ENCODE data around the gene FHOD3. TPM values are rescaled to one million over a fixed set of nuclear protein-coding genes. Genes with fewer than 3 reads are reported as not detected.

The FHOD3 gene
- total RNA-seq, 3 donors from 2014 or later, result 2.7 to 14.4 (median 4.0) TPM

DNA sequence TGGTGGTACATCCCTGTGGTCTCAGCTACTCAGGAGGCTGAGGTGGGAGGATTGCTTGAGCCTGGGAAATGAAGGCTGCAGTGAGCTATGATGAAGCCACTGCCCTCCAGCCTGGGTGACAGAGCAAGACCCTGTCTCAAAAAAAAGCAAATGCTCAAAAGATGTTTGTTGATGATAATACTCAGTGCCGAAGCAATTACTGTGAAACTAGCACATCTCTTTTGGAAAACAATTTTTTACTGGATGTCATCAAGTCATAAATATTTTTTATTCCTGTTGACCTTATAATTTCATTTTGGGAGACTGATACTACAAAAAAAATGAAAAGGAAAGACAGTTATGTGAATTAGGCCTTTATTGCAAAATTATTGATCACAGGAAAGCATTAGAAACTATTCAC is 34.5 kb upstream of the FHOD3 start:
- DNase-seq (no peak), ATAC-seq (no peak)
- H3K9me3 ChIP-seq, result no peaks in the 10 kb centered on the region
- TF ChIP-seq, protein P1, sequence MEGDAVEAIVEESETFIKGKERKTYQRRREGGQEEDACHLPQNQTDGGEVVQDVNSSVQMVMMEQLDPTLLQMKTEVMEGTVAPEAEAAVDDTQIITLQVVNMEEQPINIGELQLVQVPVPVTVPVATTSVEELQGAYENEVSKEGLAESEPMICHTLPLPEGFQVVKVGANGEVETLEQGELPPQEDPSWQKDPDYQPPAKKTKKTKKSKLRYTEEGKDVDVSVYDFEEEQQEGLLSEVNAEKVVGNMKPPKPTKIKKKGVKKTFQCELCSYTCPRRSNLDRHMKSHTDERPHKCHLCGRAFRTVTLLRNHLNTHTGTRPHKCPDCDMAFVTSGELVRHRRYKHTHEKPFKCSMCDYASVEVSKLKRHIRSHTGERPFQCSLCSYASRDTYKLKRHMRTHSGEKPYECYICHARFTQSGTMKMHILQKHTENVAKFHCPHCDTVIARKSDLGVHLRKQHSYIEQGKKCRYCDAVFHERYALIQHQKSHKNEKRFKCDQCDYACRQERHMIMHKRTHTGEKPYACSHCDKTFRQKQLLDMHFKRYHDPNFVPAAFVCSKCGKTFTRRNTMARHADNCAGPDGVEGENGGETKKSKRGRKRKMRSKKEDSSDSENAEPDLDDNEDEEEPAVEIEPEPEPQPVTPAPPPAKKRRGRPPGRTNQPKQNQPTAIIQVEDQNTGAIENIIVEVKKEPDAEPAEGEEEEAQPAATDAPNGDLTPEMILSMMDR (IDR thresholded peaks at IDR 0.05), result no peak
- H3K4me1 ChIP-seq (ENCODE audit: low read depth), result no peaks in the 10 kb centered on the region
- no peak overlapping the region for H3K4me3 ChIP-seq
- no peaks in the 10 kb centered on the region for H3K36me3 ChIP-seq (ENCODE audit: low read depth)
- intact Hi-C loops (cut with DNase I, micrococcal nuclease), result no loop called here

DNA sequence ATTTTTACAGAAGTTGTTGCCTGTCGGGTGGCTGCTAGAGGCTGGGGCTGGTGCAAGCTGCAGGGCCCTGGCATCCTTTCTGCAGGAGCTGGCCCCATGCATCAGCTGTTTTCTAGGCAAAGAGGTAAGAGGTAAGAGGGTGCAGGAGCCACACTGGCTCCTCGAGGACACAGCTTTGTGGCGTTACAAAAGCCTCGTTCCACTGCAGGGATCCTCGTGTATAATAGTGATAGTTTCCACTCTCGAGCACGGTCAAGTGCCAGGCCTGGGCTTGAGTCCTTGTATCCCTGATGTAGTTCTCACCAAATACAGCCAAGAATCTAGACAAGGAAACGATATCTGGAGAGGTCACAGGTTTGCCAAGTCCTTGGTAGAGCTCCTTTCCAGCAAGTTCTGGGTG is 33.2 kb upstream of the FHOD3 start:
- intact Hi-C loops (cut with DNase I, micrococcal nuclease), result no loop called here
- no peak for ATAC-seq
- Histone ChIP-seq H3K9me3 (no peaks in the 10 kb centered on the region), H3K4me1 (ENCODE audit: low read depth) (no peaks in the 10 kb centered on the region), H3K4me3 (no peak overlapping the region), H3K36me3 (ENCODE audit: low read depth) (no peaks in the 10 kb centered on the region)
- TF ChIP-seq, protein P1 (IDR thresholded peaks at IDR 0.05), result no peak
- DNase-seq, result no peak

DNA sequence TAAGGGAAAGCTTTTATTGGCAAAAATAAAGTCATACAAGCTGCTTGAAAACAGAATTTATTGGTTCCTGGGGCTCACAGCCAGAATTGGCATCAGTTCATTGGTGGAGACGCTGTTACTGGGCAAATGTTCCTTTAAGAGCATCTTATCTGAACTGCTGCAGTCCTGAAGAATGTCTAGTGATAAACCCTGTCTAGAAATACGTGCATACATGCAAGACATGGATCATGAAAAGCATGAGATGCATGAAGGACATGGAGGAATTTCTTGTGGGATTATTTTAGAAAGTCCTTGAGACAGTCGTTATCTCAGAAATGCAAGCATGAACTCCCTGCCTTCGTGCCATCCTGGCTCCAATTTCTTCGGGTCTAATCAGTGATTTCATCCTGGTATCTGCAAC is 32.5 kb upstream of the FHOD3 start:
- Histone ChIP-seq H3K4me1 (ENCODE audit: low read depth) (no peaks in the 10 kb centered on the region), H3K36me3 (ENCODE audit: low read depth) (no peaks in the 10 kb centered on the region), H3K9me3 (no peaks in the 10 kb centered on the region), H3K4me3 (no peak overlapping the region)
- DNase-seq (no peak), ATAC-seq (no peak)
- intact Hi-C loops (cut with DNase I, micrococcal nuclease), result no loop called here
- TF ChIP-seq, protein P1 (IDR thresholded peaks at IDR 0.05), result no peak

DNA sequence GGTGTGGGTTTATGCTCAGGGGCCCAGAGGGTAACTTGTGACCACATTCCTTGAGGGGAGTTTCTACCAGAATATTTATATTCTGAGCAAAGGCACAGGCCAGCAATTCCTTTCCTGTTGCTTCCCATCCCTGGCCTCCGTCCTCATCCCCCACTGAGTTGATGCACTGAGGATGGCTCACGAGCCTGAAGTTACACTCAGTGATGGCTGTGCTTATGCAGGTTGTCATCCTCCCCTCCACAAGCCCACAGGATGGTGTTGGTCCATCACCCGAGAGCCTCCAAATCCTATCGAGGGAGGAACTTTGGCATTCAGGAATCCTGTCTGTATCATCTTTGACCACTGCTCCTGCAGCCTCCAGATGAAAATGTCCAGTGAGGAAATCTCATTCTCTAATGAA is 28.4 kb upstream of the FHOD3 start:
- ATAC-seq (no peak), DNase-seq (no peak)
- Histone ChIP-seq H3K9me3 (no peaks in the 10 kb centered on the region), H3K4me3 (no peak overlapping the region), H3K4me1 (ENCODE audit: low read depth) (no peaks in the 10 kb centered on the region), H3K36me3 (ENCODE audit: low read depth) (no peaks in the 10 kb centered on the region)
- TF ChIP-seq, protein P1 (IDR thresholded peaks at IDR 0.05), result no peak
- intact Hi-C loops (cut with DNase I, micrococcal nuclease), result no loop called here

DNA sequence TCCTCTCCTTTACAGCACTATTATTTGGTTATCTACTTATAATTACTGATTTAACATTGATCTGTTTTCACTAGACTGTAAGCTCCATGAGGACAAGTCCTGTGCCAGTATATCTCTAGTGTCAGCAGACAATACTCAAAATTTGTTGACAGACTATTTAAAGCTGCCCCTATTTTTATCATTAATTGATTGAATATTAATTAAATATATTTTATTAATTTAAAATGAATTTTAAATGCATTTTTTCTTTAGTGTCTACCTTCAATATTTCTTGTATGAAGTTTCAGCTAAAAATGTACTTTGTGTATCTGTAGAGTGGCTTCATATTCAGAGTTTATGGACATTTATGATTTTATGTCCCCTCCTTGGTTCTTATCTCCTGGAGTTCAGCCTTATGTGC is 26.4 kb upstream of the FHOD3 start:
- H3K9me3 ChIP-seq, result no peaks in the 10 kb centered on the region
- no peaks in the 10 kb centered on the region for H3K4me1 ChIP-seq (ENCODE audit: low read depth)
- TF ChIP-seq, protein P1 (IDR thresholded peaks at IDR 0.05), result no peak
- ATAC-seq (no peak), DNase-seq (no peak)
- intact Hi-C loops (cut with DNase I, micrococcal nuclease), result no loop called here
- no peak overlapping the region for H3K4me3 ChIP-seq
- no peaks in the 10 kb centered on the region for H3K36me3 ChIP-seq (ENCODE audit: low read depth)

DNA sequence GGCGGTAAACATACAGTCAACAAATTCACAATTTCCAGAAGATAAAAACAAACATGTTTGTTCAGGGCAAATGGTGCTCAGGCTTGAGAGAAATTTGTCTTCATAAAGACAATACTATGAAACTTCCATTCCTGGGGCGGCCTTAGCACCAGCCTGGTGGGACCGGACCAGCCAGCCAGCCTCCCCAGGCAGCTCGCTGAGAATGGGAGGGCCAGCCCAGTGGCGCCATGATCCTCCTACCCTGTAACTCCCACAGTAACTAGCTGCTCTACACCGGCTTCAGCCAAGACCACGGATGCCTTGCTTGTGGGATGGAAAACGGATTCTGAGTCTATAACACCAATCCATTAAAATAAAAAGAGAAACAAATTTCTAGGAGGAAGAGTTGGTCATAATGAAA is 24.2 kb upstream of the FHOD3 start:
- no peak for ATAC-seq
- Histone ChIP-seq H3K4me3 (no peak overlapping the region), H3K36me3 (ENCODE audit: low read depth) (no peaks in the 10 kb centered on the region), H3K4me1 (ENCODE audit: low read depth) (no peaks in the 10 kb centered on the region), H3K9me3 (no peaks in the 10 kb centered on the region)
- intact Hi-C loops (cut with DNase I, micrococcal nuclease), result no loop called here
- TF ChIP-seq, protein P1 (IDR thresholded peaks at IDR 0.05), result no peak
- no peak for DNase-seq

Measured in mucosa of descending colon (tissue), 3 donors.